GM12878 (cell line): ENCODE measurements around the gene SLU7. TPM values are rescaled to one million over a fixed set of nuclear protein-coding genes. Genes with fewer than 3 reads are reported as not detected.

ENCODE experiments used
- ASH2L ChIP-seq: fragments of 300-600, 200-600 bp; sonication (generic); IDR thresholded peaks from 2 replicates; pipeline ENCODE4 v1.6.1; 2017; ENCODE audit warnings: low read depth, mild to moderate bottlenecking, borderline replicate concordance
- EGR1 ChIP-seq, 2 experiments: IDR thresholded peaks; 1 replicate in 1 of 2; 2 replicates in 1 of 2; pipeline ENCODE4 v1.6.1; 2011 to 2012; ENCODE audit warnings: low read depth in 2 of 2, low read length in 2 of 2, borderline replicate concordance in 1 of 2, mild to moderate bottlenecking in 1 of 2, moderate library complexity in 1 of 2
- ETV6 ChIP-seq, 2 experiments: fragments of 450-650 bp in 1 of 2; IDR thresholded peaks in 1 of 2; conservative IDR thresholded peaks in 1 of 2; 2 replicates each; pipeline ENCODE4 v1.6.1; 2014; ENCODE audit warnings: antibody characterized with exemption in 1 of 2, borderline replicate concordance in 1 of 2, low read depth in 1 of 2, mild to moderate bottlenecking in 1 of 2, moderate library complexity in 1 of 2
- IRF4 ChIP-seq: IDR thresholded peaks from 2 replicates; pipeline ENCODE4 v1.6.1; 2011; ENCODE audit warnings: low read depth, low read length
- LARP7 ChIP-seq: fragments of 450-650 bp; IDR thresholded peaks from 2 replicates; pipeline ENCODE4 v1.6.1; 2017; ENCODE audit warnings: mild to moderate bottlenecking
- REST ChIP-seq: IDR thresholded peaks from 2 replicates; pipeline ENCODE4 v1.6.1; 2012; ENCODE audit warnings: mild to moderate bottlenecking, low read depth, low read length
- SMARCA5 ChIP-seq: fragments of 450-650 bp; IDR thresholded peaks from 2 replicates; pipeline ENCODE4 v1.6.1; 2017; ENCODE audit warnings: mild to moderate bottlenecking
- polyA plus RNA-seq, 11 experiments: library from polyadenylated mRNA; depleted of rRNA in 4 of 11; unstranded in 6 of 11; stranded (reverse) in 5 of 11; fragments of >200 nt; fragmentation: Nextera tagmentation in 4 of 11; fragmentation: Illumina TruSeq in 1 of 11; extraction: Ambion mirVana in 4 of 11; extraction: Trizol in 1 of 11; gene quantifications; 1 replicate in 1 of 11; 2 replicates in 10 of 11; pipeline versions ENCODE4 v1.2.1 to v1.2.3, GENCODE V29; 2011 to 2016; ENCODE audit warnings: inconsistent platforms in 2 of 11, missing spikeins in 2 of 11, low read depth in 1 of 11
- total RNA-seq, 4 experiments: library from RNA; depleted of rRNA in 3 of 4; stranded (reverse); fragments of >200 nt in 3 of 4; fragmentation: Illumina TruSeq in 1 of 4; extraction: Trizol in 1 of 4; gene quantifications; 2 replicates each; pipeline versions ENCODE4 v1.2.1 to v1.2.3, GENCODE V29; 2013 to 2021

SLU7 gene
- total and polyA plus RNA-seq, 10 of the 15 experiments (the other 5 are each of a cell fraction or from before 2014, with no cell fraction given), result 32.7 to 55.2 (median 46.6) TPM

DNA sequence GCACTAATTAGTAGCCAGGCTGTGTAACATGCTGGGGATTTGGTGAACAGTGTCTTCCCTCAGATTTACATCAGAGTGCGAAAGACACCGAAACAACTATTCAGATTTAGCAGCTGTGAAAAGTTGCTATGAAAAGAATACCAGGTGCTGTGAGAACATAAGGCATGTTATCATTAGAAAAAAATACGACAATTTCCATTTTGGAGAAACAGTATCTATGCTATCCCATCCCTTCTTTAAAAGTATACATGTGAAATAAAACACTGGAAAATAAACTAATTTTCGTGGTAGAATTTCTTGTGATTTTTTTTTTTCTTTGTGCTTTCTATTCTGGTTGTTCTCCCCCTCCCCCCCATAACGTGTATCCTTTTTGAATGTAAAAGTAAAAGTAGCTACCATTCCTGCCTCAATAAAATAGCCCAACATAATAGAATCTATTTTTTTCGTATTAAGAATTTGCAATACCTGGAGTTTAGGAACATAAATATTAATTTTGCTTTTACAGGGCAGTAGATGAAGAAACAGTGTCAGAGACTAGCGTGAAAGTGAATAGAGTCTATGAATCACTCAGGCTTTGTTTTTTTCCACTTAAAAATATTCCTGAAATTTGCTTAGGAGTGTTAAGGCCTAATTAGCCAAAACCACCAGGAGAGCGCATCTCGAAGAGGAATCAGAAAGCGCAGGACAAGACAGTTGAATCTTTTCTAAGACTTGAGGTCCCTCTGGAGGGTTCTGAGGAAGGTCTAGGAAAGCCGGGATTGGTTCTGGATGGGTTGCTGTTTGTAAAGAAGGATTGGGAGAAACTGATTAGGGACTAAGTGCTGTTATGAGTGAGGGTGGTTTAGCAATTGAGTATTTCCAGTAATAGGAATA, 813 bp upstream of the SLU7 start (continued):
- TF ChIP-seq REST, result no peak
- TF ChIP-seq ASH2L, result peak; percentile 53; the same call in 1 of the 2 replicates
- TF ChIP-seq SMARCA5, result 0 out of 2 replicates have a peak, but pooled peaks have one; percentile 39
- TF ChIP-seq IRF4, result no peak
- TF ChIP-seq EGR1 (IDR thresholded peaks at IDR 0.05; ENCODE audit: borderline replicate concordance in 1 of 2, low read depth in 2 of 2, low read length in 2 of 2), result no peak
- no peak for TF ChIP-seq ETV6 (conservative IDR thresholded peaks at IDR 0.05 in 1 of 2, IDR thresholded peaks at IDR 0.05 in 1 of 2; ENCODE audit: borderline replicate concordance in 1 of 2, low read depth in 1 of 2)
- TF ChIP-seq LARP7, result no peak
